KOPT-K1 (cell line): ENCODE data around the gene PRSS56.
"Not testable (repeated sequence)": the region's sequence is repeated elsewhere in the genome, so short reads cannot be mapped to it uniquely, and the experiment has no call there.

Experiments
- H3K27ac ChIP-seq: fragments of 200-600 bp; sonication (generic); 2 replicates; pipeline ENCODE4 v1.5.1; 2016; ENCODE audit warnings: antibody characterized with exemption, mild to moderate bottlenecking, low read depth, low read length; ENCODE audit not compliant: poor library complexity, severe bottlenecking
- H3K36me3 ChIP-seq: fragments of 200-600 bp; sonication (generic); 2 replicates; pipeline ENCODE4 v1.5.1; 2017; ENCODE audit warnings: antibody characterized with exemption, mild to moderate bottlenecking, low read length, moderate library complexity; ENCODE audit not compliant: insufficient read depth
- H3K9me3 ChIP-seq: fragments of 200-600 bp; sonication (generic); 2 replicates; pipeline ENCODE4 v1.5.1; 2017; ENCODE audit warnings: antibody characterized with exemption, low read length, mild to moderate bottlenecking; ENCODE audit not compliant: insufficient read depth, poor library complexity, severe bottlenecking

Gene PRSS56

DNA sequence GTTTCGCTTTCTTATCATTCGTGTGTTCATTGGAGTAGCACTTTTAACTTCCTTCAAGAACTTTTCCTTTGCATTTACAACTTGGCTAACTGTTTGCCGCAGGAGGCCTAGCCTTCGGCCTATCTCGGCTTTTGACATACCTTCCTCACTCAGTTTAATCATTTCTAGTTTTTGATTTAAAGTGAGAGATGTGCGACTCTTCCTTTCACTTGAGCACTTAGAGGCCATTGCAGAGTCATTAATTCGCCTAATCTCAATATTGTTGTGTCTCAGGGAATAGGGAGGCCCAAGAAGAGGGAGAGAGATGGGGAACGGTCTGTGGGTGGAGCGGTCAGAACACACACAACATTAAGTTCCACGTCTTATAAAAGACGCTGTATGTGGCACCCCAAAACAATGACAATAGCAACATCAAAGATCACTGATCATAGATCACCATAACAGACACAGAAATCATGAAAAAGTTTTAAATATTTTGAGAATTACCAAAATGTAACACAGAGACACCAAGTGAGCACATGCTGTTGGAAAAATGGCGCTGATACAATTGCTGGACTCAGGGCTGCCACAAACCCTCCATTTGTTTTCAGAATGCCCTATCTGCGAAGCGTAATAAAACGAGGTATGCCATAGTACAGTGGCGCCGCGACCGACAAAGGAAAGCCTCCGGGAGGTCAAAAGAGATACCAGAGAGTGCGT, 29.6 kb downstream of the PRSS56 start:
- Histone ChIP-seq H3K27ac (peak overlapping the region; percentile 92), H3K36me3 (peaks cover 49% of the 10 kb centered on the region), H3K9me3 (no peaks in the 10 kb centered on the region)

- H3K9me3 ChIP-seq: no peaks in the 10 kb centered on the region
- peaks cover 49% of the 10 kb centered on the region for H3K36me3 ChIP-seq
These were observed 30.4 kb downstream of the PRSS56 start, which contains the start of the genes EIF4E2 and TIGD1 for GRCh38 chr2:232550354-232551249. Gene EIF4E2 (plus strand): TSS chr2:232550689. CDS start chr2:232550725, 36 bp downstream. Gene TIGD1 (minus strand): TSS chr2:232550557. CDS start chr2:232549882, 675 bp downstream.

GRCh38 chr2:232551250-232551638, 31.1 kb downstream of the PRSS56 start:
- peaks cover 46% of the 10 kb centered on the region for H3K36me3 ChIP-seq
- no peaks in the 10 kb centered on the region for H3K9me3 ChIP-seq
- peak overlapping the region; percentile 92 for H3K27ac ChIP-seq

More at GRCh38 chr2:232550354-232551249, 30.4 kb downstream of the PRSS56 start, which contains the start of the genes EIF4E2 and TIGD1:
- peak within 1 kb of the TSS; percentile 92 for H3K27ac ChIP-seq

GRCh38 chr2:232551776-232552175, 31.6 kb downstream of the PRSS56 start:
- H3K27ac ChIP-seq: peak overlapping the region; percentile 92
- peaks cover 46% of the 10 kb centered on the region for H3K36me3 ChIP-seq
- H3K9me3 ChIP-seq: no peaks in the 10 kb centered on the region

GRCh38 chr2:232556426-232556825, 36.2 kb downstream of the PRSS56 start:
- H3K36me3 ChIP-seq: peaks cover 72% of the 10 kb centered on the region
- H3K9me3 ChIP-seq: no peaks in the 10 kb centered on the region
- H3K27ac ChIP-seq: no peak overlapping the region

GRCh38 chr2:232562515-232563151, 42.4 kb downstream of the PRSS56 start:
- Histone ChIP-seq H3K9me3 (no peaks in the 10 kb centered on the region), H3K36me3 (peaks cover 96% of the 10 kb centered on the region), H3K27ac (no peak overlapping the region)

GRCh38 chr2:232563580-232563979, 43.4 kb downstream of the PRSS56 start:
- Histone ChIP-seq H3K27ac (no peak overlapping the region), H3K36me3 (peaks cover 96% of the 10 kb centered on the region)

GRCh38 chr2:232567721-232568120, 47.5 kb downstream of the PRSS56 start:
- Histone ChIP-seq H3K9me3 (no peaks in the 10 kb centered on the region), H3K27ac (no peak overlapping the region), H3K36me3 (peaks cover 97% of the 10 kb centered on the region)

More at GRCh38 chr2:232563580-232563979, 43.4 kb downstream of the PRSS56 start:
- no peaks in the 10 kb centered on the region for H3K9me3 ChIP-seq

DNA sequence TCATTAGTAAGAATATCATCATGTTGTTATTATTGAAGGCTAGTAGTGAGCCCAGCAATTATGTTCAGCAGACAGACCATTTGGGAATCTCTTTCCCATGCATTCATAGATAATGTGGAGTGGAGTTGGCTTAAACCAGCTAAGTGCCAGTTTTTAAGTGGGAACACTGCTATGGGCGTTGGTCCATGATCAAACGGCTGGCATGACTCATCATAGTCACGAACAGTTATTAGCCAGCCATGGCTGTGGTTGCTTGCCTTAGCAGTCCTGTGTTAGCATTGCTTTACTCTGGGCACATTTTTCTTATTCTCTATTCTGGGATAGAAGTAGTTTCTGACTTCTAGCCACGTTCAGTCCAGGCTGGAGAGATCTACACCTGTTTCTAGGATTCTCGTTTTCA, 48.0 kb downstream of the PRSS56 start:
- peaks cover 97% of the 10 kb centered on the region for H3K36me3 ChIP-seq
- H3K27ac ChIP-seq: no peak overlapping the region
- no peaks in the 10 kb centered on the region for H3K9me3 ChIP-seq

DNA sequence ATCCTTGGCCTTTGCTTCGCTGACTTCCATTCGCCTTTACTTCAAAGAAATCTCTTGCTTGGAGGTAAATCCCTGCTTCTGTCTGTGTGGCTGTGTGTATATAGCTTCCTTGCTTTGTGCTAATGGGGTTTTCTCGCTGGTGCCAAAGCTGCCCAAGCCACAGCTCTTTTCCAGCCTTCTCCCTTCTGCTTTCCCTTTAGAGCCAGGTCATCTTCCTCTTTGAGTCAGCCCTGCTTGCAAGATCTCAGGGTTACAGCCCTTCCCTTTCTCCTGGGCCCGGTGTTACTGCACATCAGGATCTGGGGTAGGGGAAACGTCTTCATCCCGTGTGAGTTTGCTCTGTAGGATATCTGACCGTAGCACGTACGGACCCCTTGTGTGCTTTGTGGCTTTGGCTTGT, 49.4 kb downstream of the PRSS56 start:
- Histone ChIP-seq H3K36me3 (peaks cover 97% of the 10 kb centered on the region), H3K9me3 (no peaks in the 10 kb centered on the region), H3K27ac (no peak overlapping the region)

DNA sequence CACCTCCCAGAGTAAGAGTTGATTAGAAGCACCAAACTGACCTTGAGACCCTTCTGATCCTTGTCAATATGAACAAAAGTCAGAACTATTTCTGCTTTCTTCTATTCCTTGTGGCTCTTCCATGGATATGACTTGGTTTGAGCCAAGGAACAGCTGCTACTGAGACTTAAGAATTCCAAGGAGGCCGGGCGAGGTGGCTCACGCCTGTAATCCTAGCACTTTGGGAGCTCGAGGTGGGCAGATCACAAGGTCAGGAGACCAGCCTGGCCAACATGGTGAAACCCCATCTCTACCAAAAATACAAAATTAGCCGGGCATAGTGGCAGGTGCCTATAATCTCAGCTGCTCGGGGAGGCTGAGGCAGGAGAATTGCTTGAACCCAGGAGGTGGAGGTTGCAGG, 50.3 kb downstream of the PRSS56 start:
- peaks cover 96% of the 10 kb centered on the region for H3K36me3 ChIP-seq
- H3K9me3 ChIP-seq, H3K27ac ChIP-seq: not testable (repeated sequence)

GRCh38 chr2:232571026-232571474, 50.9 kb downstream of the PRSS56 start:
- Histone ChIP-seq H3K9me3 (no peaks in the 10 kb centered on the region), H3K36me3 (peaks cover 91% of the 10 kb centered on the region), H3K27ac (no peak overlapping the region)

DNA sequence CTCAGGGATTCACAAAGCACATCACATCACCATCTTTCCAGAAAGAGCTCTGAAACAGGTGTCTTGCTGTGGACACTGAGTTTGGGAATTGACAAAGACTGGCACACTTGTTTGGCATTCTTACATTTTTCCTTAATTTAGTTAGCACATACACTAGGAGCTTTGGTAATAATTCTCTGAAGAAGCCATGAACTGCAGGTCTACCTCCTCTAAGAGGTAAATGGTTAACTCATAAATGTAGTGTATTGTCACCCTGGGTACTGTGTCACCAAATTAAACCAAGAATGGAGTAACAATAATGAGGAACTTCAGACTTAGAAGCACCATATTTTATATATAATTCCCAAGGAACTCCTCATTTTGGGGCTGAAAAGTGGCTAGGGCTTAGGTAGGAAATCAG, 52.9 kb downstream of the PRSS56 start:
- no peak overlapping the region for H3K27ac ChIP-seq
- no peaks in the 10 kb centered on the region for H3K9me3 ChIP-seq
- H3K36me3 ChIP-seq: peaks cover 77% of the 10 kb centered on the region

DNA sequence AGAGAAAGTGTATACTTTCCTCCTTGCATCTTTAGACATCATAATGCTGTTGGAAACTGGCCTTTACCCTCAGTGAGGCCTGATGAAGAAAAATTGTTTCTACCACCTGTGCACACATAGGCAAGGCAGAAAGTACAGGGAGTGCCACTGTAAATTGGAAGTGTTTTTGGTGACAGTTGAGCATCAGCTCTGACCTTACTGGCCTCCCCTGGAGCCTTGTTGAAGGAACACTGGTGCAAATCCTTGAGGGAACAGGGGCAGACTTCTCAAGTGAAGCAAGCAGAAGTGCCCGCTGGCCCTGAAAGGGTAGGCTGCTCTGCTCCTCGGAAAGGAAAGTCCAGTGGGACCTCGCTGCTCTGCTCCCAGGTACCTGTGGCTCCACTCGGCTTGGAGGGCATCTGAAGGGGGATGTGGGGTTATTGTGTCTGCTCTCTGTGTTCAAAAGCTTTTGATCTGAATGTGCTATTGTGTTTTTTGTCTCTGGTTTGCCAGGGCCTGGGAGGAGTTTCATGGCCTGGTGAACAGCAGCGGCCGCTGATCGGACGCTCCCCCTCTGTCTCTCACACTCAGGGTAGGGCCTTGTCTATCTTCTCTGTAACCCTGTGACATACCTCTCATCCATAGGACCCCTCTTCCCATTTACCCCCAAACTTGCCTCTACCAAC, 53.7 kb downstream of the PRSS56 start:
- Histone ChIP-seq H3K36me3 (peaks cover 69% of the 10 kb centered on the region), H3K9me3 (no peaks in the 10 kb centered on the region), H3K27ac (no peak overlapping the region)
